HFFc6 (cell line): ENCODE results near the gene RNF181. TPM values are rescaled to one million over a fixed set of nuclear protein-coding genes. Genes with fewer than 3 reads are reported as not detected.

Source experiments
- DNase-seq: peaks from one replicate; pipeline ENCODE4 v3.0.0-alpha.2; 2018
- H3K27ac Mint-ChIP-seq: 2 replicates; pipeline ENCODE4 v1.8.0; 2020; ENCODE audit warnings: mild to moderate bottlenecking, mixed read lengths
- H3K27me3 Mint-ChIP-seq: 2 replicates; pipeline ENCODE4 v1.8.0; 2021; ENCODE audit warnings: mild to moderate bottlenecking, moderate library complexity, mixed read lengths; ENCODE audit not compliant: insufficient read depth
- H3K36me3 Mint-ChIP-seq: 2 replicates; pipeline ENCODE4 v1.8.0; 2021; ENCODE audit warnings: low read depth, mixed read lengths
- H3K4me1 Mint-ChIP-seq: 2 replicates; pipeline ENCODE4 v1.8.0; 2020; ENCODE audit warnings: low read depth, mixed read lengths
- H3K4me3 Mint-ChIP-seq: 2 replicates; pipeline ENCODE4 v1.8.0; 2020; ENCODE audit warnings: mild to moderate bottlenecking, moderate library complexity, mixed read lengths
- H3K9me3 Mint-ChIP-seq: 2 replicates; pipeline ENCODE4 v1.8.0; 2020; ENCODE audit warnings: mild to moderate bottlenecking, mixed read lengths
- total RNA-seq, 6 experiments: library from RNA; stranded (reverse); fragmentation: NEBNext Ultra II Directional; extraction: Animal tissue kit (Norgen Biotek cat#: 25700); gene quantifications; 2 replicates in 1 of 6; 3 replicates in 5 of 6; pipeline ENCODE4 v1.2.3, GENCODE V29; 2021
- TF ChIP-seq, protein P1 (sequence below): fragments of 200-600 bp; sonication (generic); IDR thresholded peaks from 2 replicates; pipeline ENCODE4 v1.5.0; 2021; ENCODE audit warnings: antibody characterized with exemption, mild to moderate bottlenecking

Gene RNF181
- total RNA-seq, 6 experiments from 2014 or later = 121 to 160 (median 146) TPM

DNA sequence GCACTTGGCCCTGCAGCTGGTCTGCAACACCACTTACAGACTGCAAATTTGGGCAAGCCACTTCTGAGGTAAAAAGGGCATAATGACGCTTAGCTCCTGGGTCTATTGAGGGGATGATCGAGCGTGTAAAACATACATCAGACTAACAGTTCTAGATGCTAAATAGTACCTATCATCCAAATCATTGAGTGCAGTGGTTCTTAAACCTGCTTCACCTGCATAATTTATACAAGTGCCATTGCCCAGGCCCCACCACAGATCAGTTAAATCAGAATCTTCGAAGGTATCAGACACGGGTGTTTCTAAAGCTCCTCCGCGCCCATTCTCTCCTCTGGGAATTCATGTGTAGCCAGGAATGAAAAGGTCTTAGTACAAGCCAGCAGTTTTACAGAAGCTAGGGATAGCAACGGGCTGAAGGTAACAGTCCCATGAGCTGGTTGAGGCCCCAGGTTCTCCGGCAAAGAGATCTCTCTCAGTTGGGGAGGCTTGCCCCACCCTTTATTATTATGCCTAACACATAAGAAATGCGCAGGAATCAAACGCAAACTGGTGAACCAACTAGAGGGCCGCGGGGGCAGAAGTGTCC lies 737 bp upstream of the RNF181 start:
- Mint-ChIP-seq H3K27ac (peak overlapping the region; percentile 89), H3K4me1 (peaks cover 41% of the 10 kb centered on the region), H3K4me3 (peak overlapping the region; percentile 96), H3K9me3 (no peaks in the 10 kb centered on the region), H3K27me3 (peaks cover 2% of the 10 kb centered on the region; the same call in 1 of the 2 replicates), H3K36me3 (peaks cover 4% of the 10 kb centered on the region; the same call in 1 of the 2 replicates)
- TF ChIP-seq, protein P1, sequence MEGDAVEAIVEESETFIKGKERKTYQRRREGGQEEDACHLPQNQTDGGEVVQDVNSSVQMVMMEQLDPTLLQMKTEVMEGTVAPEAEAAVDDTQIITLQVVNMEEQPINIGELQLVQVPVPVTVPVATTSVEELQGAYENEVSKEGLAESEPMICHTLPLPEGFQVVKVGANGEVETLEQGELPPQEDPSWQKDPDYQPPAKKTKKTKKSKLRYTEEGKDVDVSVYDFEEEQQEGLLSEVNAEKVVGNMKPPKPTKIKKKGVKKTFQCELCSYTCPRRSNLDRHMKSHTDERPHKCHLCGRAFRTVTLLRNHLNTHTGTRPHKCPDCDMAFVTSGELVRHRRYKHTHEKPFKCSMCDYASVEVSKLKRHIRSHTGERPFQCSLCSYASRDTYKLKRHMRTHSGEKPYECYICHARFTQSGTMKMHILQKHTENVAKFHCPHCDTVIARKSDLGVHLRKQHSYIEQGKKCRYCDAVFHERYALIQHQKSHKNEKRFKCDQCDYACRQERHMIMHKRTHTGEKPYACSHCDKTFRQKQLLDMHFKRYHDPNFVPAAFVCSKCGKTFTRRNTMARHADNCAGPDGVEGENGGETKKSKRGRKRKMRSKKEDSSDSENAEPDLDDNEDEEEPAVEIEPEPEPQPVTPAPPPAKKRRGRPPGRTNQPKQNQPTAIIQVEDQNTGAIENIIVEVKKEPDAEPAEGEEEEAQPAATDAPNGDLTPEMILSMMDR = no peak
- DNase-seq = no peak

DNA sequence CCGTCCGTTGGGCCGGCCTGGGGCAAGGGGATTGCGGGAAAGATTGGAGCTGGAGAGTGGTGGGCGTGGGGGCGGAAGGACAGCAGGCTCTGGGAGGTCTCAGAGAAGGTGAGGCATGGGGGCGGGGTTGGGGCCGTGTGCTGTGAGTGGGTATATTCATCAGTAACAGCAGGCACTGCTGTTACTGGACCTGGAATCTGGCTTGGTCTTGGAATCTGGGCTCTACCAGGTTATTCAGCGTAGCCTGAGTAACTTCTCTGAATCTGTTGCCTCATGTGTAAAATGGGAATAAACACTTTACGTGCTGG lies 435 bp downstream of the RNF181 start:
- Mint-ChIP-seq H3K9me3 (no peaks in the 10 kb centered on the region), H3K4me1 (peaks cover 30% of the 10 kb centered on the region), H3K36me3 (peaks cover 4% of the 10 kb centered on the region; the same call in 1 of the 2 replicates), H3K27ac (peak overlapping the region; percentile 89), H3K27me3 (peaks cover 2% of the 10 kb centered on the region; the same call in 1 of the 2 replicates), H3K4me3 (peak overlapping the region; percentile 96)
- DNase-seq = no peak
- TF ChIP-seq, protein P1 = no peak

DNA sequence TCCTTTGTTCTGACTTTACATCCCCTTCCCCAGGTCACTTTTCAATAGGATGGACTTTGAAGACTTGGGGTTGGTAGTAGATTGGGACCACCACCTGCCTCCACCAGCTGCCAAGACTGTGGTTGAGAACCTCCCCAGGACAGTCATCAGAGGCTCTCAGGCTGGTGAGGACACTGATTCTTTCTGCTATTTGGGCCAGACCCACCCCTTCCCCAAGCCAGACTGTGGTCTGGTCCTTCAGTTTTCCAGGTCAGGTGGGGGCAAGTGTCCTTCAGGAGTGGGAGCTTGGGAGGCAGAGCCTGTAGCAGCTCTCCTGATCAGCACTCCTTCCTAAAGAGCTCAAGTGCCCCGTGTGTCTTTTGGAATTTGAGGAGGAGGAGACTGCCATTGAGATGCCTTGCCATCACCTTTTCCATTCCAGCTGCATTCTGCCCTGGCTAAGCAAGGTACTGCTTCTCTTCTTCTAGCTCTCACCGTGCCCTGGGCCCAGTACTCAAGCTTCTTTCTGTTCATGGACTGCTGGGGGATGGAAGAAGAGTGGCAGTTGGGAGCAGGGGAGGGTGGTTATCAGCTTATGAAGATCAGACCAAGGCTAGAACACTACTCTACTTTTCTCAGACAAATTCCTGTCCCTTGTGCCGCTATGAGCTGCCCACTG lies 1.1 kb downstream of the RNF181 start:
- Mint-ChIP-seq H3K27ac (peak overlapping the region; percentile 89), H3K4me3 (peak overlapping the region; percentile 96), H3K4me1 (peaks cover 29% of the 10 kb centered on the region), H3K9me3 (no peaks in the 10 kb centered on the region), H3K36me3 (peaks cover under 1% of the 10 kb centered on the region; the same call in 1 of the 2 replicates), H3K27me3 (peaks cover 2% of the 10 kb centered on the region; the same call in 1 of the 2 replicates)
- no peak for DNase-seq
- TF ChIP-seq, protein P1 = no peak

DNA sequence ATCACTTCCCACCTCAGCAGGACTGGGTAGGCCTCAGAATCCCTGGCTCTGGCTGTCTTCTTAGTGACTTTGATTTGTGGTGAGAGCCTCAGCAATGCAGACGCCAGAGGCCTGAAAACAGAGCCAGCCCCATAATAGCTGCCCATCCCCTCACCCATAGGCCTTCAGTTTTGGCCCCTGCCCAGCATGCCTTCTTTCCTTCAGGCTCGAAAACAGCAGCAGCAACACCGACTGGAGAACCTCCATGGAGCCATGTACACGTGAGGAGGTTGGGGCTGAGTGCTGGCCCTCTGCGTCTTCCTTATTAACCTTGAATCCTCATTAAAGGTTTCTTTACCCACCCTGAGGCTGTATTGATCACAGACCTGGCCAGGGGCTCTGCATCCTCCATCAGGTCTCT lies 1.7 kb downstream of the RNF181 start:
- H3K27me3 Mint-ChIP-seq = peaks cover 2% of the 10 kb centered on the region; the same call in 1 of the 2 replicates
- H3K9me3 Mint-ChIP-seq = no peaks in the 10 kb centered on the region
- peaks cover 33% of the 10 kb centered on the region for H3K4me1 Mint-ChIP-seq

DNA sequence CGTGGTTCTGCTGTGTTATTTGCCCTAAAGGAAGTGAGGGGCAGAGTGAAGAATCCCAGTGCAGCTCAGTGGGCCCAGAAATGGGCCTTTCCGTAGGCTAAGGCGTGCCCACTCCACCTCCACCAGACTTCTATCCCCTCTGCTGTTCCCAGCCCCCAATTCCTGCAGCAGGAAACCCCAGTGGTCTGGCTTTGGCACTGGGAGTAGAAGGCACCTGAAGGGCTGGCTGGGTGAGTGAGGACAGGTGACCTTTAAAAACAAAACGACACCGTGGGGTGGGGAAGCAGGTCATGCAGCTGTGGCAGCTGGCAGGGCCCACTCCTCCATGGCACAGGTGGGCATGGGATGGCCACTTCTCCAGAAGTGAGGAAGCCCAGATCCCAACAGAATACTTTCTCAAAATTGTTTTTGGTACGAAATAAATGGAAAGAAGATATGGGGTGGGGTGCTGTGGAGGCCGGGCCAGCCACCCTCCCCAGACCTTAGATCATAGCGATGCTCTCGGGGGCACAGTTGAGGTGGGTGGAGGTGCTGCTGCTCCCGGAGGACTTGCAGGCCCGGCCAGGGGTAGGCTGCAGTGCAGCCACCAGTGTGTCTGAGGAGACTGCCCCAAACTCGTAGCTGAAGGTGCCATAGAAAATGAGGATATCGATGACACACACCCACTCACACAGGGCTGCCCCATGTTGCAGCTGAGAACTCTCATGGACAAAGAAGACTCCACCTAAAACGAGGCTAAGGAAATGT lies 3.2 kb downstream of the RNF181 start:
- DNase-seq = no peak

More for the DNA sequence above, 1.7 kb downstream of the RNF181 start:
- Mint-ChIP-seq H3K36me3 (no peaks in the 10 kb centered on the region), H3K4me3 (peak overlapping the region; percentile 96), H3K27ac (no peak overlapping the region)
- no peak for DNase-seq
- TF ChIP-seq, protein P1 = no peak

More for the DNA sequence above, 3.2 kb downstream of the RNF181 start:
- TF ChIP-seq, protein P1 = no peak
- H3K27ac Mint-ChIP-seq = no peak overlapping the region
- H3K4me1 Mint-ChIP-seq = peaks cover 41% of the 10 kb centered on the region
- peaks cover 4% of the 10 kb centered on the region for H3K27me3 Mint-ChIP-seq
- no peaks in the 10 kb centered on the region for H3K36me3 Mint-ChIP-seq
- no peak overlapping the region for H3K4me3 Mint-ChIP-seq
- H3K9me3 Mint-ChIP-seq = no peaks in the 10 kb centered on the region
